ENCODE data around the gene NXF1. TPM values are rescaled to one million over a fixed set of nuclear protein-coding genes. Genes with fewer than 3 reads are reported as not detected.
A peak's percentile ranks its signal among the peaks of the same experiment; 100 is the strongest.

The NXF1 gene
- total and polyA plus RNA-seq, 2 of the 13 experiments (the other 11 are each of a cell fraction or from before 2014, with no cell fraction given) = 30.4 to 30.9 TPM

DNA sequence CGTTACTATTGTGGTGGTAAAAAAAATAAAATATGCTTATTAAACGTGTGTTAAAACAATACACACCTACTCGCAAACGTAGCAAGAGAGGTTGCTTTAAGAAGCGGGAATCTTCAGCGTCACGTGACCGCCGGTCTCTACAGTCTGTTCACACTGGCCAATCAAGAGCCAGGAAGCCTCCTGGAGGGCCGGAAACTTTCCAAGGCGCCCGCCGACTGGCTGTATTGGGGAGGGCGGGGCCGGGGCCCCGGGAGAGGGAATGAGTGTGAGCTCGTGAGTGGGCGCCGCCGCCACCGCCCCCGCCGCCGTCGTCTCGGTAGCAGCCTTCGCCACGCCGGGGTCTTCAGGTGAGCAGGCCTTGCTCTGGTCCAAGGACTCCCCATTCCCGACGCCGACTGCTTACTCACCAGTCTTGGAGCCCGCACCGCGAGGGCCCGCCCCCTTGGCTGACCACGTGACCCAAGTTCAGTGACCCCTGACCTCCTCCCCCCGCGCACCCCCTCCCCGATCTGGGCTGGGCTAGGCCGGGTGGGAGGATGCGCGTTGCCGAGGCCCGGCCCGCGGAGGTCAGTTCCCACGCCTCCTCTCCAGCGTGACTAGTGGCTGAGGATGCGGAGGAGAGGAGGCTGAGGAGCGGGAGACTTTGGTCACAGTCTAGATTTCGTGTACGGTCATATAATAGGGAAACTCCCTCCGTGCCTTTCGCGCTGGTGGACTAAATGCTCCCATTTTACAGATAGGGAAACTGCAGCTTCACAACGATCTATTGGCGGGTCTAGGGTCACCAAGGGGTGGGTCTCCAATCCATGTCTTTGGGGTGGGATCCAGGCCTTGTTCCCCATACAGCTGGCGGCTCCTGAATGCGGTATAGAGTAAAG is 33.9 kb downstream of the NXF1 start, which contains the start of gene TAF6L (continued):
- TF ChIP-seq, protein P1, sequence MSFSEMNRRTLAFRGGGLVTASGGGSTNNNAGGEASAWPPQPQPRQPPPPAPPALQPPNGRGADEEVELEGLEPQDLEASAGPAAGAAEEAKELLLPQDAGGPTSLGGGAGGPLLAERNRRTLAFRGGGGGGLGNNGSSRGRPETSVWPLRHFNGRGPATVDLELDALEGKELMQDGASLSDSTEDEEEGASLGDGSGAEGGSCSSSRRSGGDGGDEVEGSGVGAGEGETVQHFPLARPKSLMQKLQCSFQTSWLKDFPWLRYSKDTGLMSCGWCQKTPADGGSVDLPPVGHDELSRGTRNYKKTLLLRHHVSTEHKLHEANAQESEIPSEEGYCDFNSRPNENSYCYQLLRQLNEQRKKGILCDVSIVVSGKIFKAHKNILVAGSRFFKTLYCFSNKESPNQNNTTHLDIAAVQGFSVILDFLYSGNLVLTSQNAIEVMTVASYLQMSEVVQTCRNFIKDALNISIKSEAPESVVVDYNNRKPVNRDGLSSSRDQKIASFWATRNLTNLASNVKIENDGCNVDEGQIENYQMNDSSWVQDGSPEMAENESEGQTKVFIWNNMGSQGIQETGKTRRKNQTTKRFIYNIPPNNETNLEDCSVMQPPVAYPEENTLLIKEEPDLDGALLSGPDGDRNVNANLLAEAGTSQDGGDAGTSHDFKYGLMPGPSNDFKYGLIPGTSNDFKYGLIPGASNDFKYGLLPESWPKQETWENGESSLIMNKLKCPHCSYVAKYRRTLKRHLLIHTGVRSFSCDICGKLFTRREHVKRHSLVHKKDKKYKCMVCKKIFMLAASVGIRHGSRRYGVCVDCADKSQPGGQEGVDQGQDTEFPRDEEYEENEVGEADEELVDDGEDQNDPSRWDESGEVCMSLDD (CRISPR knock-in tag; IDR thresholded peaks at IDR 0.05; ENCODE audit: borderline replicate concordance) = no peak
- TF ChIP-seq, protein P2, sequence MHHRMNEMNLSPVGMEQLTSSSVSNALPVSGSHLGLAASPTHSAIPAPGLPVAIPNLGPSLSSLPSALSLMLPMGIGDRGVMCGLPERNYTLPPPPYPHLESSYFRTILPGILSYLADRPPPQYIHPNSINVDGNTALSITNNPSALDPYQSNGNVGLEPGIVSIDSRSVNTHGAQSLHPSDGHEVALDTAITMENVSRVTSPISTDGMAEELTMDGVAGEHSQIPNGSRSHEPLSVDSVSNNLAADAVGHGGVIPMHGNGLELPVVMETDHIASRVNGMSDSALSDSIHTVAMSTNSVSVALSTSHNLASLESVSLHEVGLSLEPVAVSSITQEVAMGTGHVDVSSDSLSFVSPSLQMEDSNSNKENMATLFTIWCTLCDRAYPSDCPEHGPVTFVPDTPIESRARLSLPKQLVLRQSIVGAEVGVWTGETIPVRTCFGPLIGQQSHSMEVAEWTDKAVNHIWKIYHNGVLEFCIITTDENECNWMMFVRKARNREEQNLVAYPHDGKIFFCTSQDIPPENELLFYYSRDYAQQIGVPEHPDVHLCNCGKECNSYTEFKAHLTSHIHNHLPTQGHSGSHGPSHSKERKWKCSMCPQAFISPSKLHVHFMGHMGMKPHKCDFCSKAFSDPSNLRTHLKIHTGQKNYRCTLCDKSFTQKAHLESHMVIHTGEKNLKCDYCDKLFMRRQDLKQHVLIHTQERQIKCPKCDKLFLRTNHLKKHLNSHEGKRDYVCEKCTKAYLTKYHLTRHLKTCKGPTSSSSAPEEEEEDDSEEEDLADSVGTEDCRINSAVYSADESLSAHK (CRISPR knock-in tag; IDR thresholded peaks at IDR 0.05; ENCODE audit: borderline replicate concordance) = no peak
- TF ChIP-seq KDM2A (CRISPR knock-in tag; IDR thresholded peaks at IDR 0.05; ENCODE audit: borderline replicate concordance, low read depth) = peak; percentile 84
- no peak for TF ChIP-seq SNAPC4 (CRISPR knock-in tag; IDR thresholded peaks at IDR 0.05)
- no peak for TF ChIP-seq ARID2 (CRISPR knock-in tag; IDR thresholded peaks at IDR 0.05; ENCODE audit: borderline replicate concordance)
- TF ChIP-seq ZNF331 (CRISPR knock-in tag; IDR thresholded peaks at IDR 0.05) = peak; percentile 79
- no peak for TF ChIP-seq ZBTB20 (CRISPR knock-in tag; IDR thresholded peaks at IDR 0.05; ENCODE audit: borderline replicate concordance, low read depth)
- TF ChIP-seq MIXL1 (CRISPR knock-in tag; IDR thresholded peaks at IDR 0.05) = no peak
- 0 out of 2 replicates have a peak, but pooled peaks have one; percentile 13 for TF ChIP-seq NKX3-1 (CRISPR knock-in tag; IDR thresholded peaks at IDR 0.05)
- TF ChIP-seq BHLHE40 (IDR thresholded peaks at IDR 0.05; ENCODE audit: low read length) = peak; percentile 87
- no peak for TF ChIP-seq ZBTB21 (CRISPR knock-in tag; IDR thresholded peaks at IDR 0.05)
- TF ChIP-seq ZNF7 (CRISPR knock-in tag; IDR thresholded peaks at IDR 0.05) = no peak
- TF ChIP-seq, protein P3, sequence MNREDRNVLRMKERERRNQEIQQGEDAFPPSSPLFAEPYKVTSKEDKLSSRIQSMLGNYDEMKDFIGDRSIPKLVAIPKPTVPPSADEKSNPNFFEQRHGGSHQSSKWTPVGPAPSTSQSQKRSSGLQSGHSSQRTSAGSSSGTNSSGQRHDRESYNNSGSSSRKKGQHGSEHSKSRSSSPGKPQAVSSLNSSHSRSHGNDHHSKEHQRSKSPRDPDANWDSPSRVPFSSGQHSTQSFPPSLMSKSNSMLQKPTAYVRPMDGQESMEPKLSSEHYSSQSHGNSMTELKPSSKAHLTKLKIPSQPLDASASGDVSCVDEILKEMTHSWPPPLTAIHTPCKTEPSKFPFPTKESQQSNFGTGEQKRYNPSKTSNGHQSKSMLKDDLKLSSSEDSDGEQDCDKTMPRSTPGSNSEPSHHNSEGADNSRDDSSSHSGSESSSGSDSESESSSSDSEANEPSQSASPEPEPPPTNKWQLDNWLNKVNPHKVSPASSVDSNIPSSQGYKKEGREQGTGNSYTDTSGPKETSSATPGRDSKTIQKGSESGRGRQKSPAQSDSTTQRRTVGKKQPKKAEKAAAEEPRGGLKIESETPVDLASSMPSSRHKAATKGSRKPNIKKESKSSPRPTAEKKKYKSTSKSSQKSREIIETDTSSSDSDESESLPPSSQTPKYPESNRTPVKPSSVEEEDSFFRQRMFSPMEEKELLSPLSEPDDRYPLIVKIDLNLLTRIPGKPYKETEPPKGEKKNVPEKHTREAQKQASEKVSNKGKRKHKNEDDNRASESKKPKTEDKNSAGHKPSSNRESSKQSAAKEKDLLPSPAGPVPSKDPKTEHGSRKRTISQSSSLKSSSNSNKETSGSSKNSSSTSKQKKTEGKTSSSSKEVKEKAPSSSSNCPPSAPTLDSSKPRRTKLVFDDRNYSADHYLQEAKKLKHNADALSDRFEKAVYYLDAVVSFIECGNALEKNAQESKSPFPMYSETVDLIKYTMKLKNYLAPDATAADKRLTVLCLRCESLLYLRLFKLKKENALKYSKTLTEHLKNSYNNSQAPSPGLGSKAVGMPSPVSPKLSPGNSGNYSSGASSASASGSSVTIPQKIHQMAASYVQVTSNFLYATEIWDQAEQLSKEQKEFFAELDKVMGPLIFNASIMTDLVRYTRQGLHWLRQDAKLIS (CRISPR knock-in tag; IDR thresholded peaks at IDR 0.05) = no peak
- peak; percentile 32 for TF ChIP-seq GABPA (IDR thresholded peaks at IDR 0.05; ENCODE audit: low read depth, low read length)
- TF ChIP-seq GABPA (CRISPR knock-in tag; IDR thresholded peaks at IDR 0.05; ENCODE audit: low read depth) = peak; percentile 74
